A549 (cell line): ENCODE data around the gene MYLK2. TPM values are rescaled to one million over a fixed set of nuclear protein-coding genes. Genes with fewer than 3 reads are reported as not detected.
"Not testable (repeated sequence)": the region's sequence is repeated elsewhere in the genome, so short reads cannot be mapped to it uniquely, and the experiment has no call there.

Experiments
- ATAC-seq, 2 experiments: fragments of 200-7000 bp in 1 of 2; fragments of >200 bp in 1 of 2; cut with Nextera tagmentation in 1 of 2; cut with Tn5 transposase in 1 of 2; 3 replicates each; pipeline versions ENCODE4 v1.8.0 to v1.9.1; 2018 to 2020; ENCODE audit warnings: mild to moderate bottlenecking in 1 of 2, moderate library complexity in 1 of 2
- CTCF ChIA-PET: fragments of 300-600 bp; sonication (Branson Sonifier 250); formaldehyde crosslinking; extraction: SDS; loops from one replicate; lab custom pipeline; 2021; ENCODE audit warnings: antibody characterized with exemption, inconsistent platforms; lab: Yijun Ruan, JAX
- POLR2A ChIA-PET: fragments of 350-600 bp; formaldehyde crosslinking; extraction: SDS; loops from one replicate; lab custom pipeline; 2021; ENCODE audit warnings: antibody characterized with exemption, inconsistent platforms; lab: Yijun Ruan, JAX
- DNase-seq, 2 experiments: peaks; one replicate each; pipeline versions ENCODE4 v3.0.0 to v3.0.0-alpha.2; 2011 to 2016; ENCODE audit warnings: low read depth in 1 of 2, low spot score in 1 of 2
- FAIRE-seq: peaks from 2 replicates; lab custom pipeline; 2011; peaks lifted over from hg19 to GRCh38; lab: Jason Lieb, UNC
- H3K27ac ChIP-seq, 2 experiments: fragments of >200 bp; sonication (Bioruptor Twin); formaldehyde crosslinking; 3 replicates each; pipeline ENCODE4 v1.5.1; 2016 to 2017
- H3K4me1 ChIP-seq: fragments of >200 bp; sonication (Bioruptor Twin); formaldehyde crosslinking; 3 replicates; pipeline ENCODE4 v1.6.1; 2016
- H3K4me2 ChIP-seq: fragments of >200 bp; sonication (Bioruptor Twin); formaldehyde crosslinking; 3 replicates; pipeline ENCODE4 v1.6.1; 2016
- H3K4me3 ChIP-seq: fragments of >200 bp; sonication (Bioruptor Twin); formaldehyde crosslinking; 3 replicates; pipeline ENCODE4 v1.5.1; 2016
- H3K9me3 ChIP-seq: fragments of >200 bp; sonication (Bioruptor Twin); formaldehyde crosslinking; 3 replicates; pipeline ENCODE4 v1.6.1; 2016
- CEBPB ChIP-seq, 2 experiments: fragments of >200 bp in 1 of 2; sonication (Bioruptor Twin) in 1 of 2; formaldehyde crosslinking in 1 of 2; IDR thresholded peaks; 2 replicates each; pipeline ENCODE4 v1.6.1; 2012 to 2016
- CHD2 ChIP-seq: fragments of 150-350 bp; IDR thresholded peaks from 2 replicates; pipeline ENCODE4 v1.6.1; 2014; ENCODE audit warnings: low read length; ENCODE audit not compliant: partially characterized antibody
- CHD4 ChIP-seq: fragments of 200-600 bp; sonication (generic); IDR thresholded peaks from 2 replicates; pipeline ENCODE4 v1.6.1; 2016; ENCODE audit warnings: antibody characterized with exemption, mild to moderate bottlenecking, borderline replicate concordance
- CTCF ChIP-seq: fragments of >200 bp; sonication (Bioruptor Twin); formaldehyde crosslinking; IDR thresholded peaks from 3 replicates; pipeline ENCODE4 v1.5.1; 2016
- EHF ChIP-seq: fragments of 250-450 bp; sonication (Bioruptor Pico); IDR thresholded peaks from 2 replicates; pipeline ENCODE4 v1.5.0; 2020; ENCODE audit warnings: mild to moderate bottlenecking
- FOSB ChIP-seq: fragments of 250-450 bp; sonication (Bioruptor Pico); IDR thresholded peaks from 2 replicates; pipeline ENCODE4 v1.5.0; 2020; ENCODE audit warnings: mild to moderate bottlenecking, moderate library complexity
- FOSL2 ChIP-seq, 2 experiments: fragments of 450-650 bp in 1 of 2; fragments of >200 bp in 1 of 2; sonication (Bioruptor Twin) in 1 of 2; formaldehyde crosslinking; IDR thresholded peaks; 2 replicates each; pipeline versions ENCODE4 v1.5.0 to v1.6.1; 2016 to 2020; ENCODE audit warnings: mild to moderate bottlenecking in 1 of 2, moderate library complexity in 1 of 2
- HES2 ChIP-seq: fragments of >200 bp; sonication (Bioruptor Twin); formaldehyde crosslinking; IDR thresholded peaks from 2 replicates; pipeline ENCODE4 v1.6.1; 2016
- HMGXB4 ChIP-seq: fragments of 250-450 bp; sonication (Bioruptor Pico); IDR thresholded peaks from 2 replicates; pipeline ENCODE4 v1.5.0; 2021; ENCODE audit warnings: mild to moderate bottlenecking, moderate library complexity, borderline replicate concordance
- JUN ChIP-seq, 2 experiments: fragments of >200 bp; sonication (Bioruptor Twin); formaldehyde crosslinking; IDR thresholded peaks; 2 replicates in 1 of 2; 3 replicates in 1 of 2; pipeline ENCODE4 v1.6.1; 2016 to 2017
- KDM5A ChIP-seq: fragments of 200-600 bp; sonication (generic); IDR thresholded peaks from 2 replicates; pipeline ENCODE4 v1.6.1; 2016; ENCODE audit warnings: antibody characterized with exemption, mild to moderate bottlenecking
- MYC ChIP-seq: IDR thresholded peaks from 2 replicates; pipeline ENCODE4 v1.6.1; 2012; ENCODE audit warnings: mild to moderate bottlenecking, inconsistent platforms, low read length, improper control_type of control experiment, borderline replicate concordance
- NFE2L2 ChIP-seq: fragments of 150-350 bp; conservative IDR thresholded peaks from 2 replicates; pipeline ENCODE4 v1.6.1; 2014; ENCODE audit warnings: low read length
- RAD21 ChIP-seq, 2 experiments: fragments of >200 bp in 1 of 2; sonication (Bioruptor Twin) in 1 of 2; formaldehyde crosslinking in 1 of 2; IDR thresholded peaks in 1 of 2; conservative IDR thresholded peaks in 1 of 2; 2 replicates in 1 of 2; 3 replicates in 1 of 2; pipeline ENCODE4 v1.6.1; 2012 to 2018; ENCODE audit warnings: inconsistent platforms in 1 of 2
- RCOR1 ChIP-seq: fragments of 150-350 bp; IDR thresholded peaks from 2 replicates; pipeline ENCODE4 v1.6.1; 2014; ENCODE audit warnings: antibody characterized with exemption, low read length, low read depth
- SMC3 ChIP-seq: fragments of >200 bp; sonication (Bioruptor Twin); formaldehyde crosslinking; IDR thresholded peaks from 3 replicates; pipeline ENCODE4 v1.6.1; 2018; ENCODE audit warnings: inconsistent platforms
- SREBF2 ChIP-seq: fragments of 450-650 bp; IDR thresholded peaks from 2 replicates; pipeline ENCODE4 v1.6.1; 2014; ENCODE audit warnings: mild to moderate bottlenecking, moderate library complexity
- TP53 ChIP-seq: fragments of 250-450 bp; sonication (Bioruptor Pico); IDR thresholded peaks from 2 replicates; pipeline ENCODE4 v1.5.0; 2021; ENCODE audit warnings: mild to moderate bottlenecking, moderate library complexity
- ZC3H11A ChIP-seq: fragments of 450-650 bp; IDR thresholded peaks from 2 replicates; pipeline ENCODE4 v1.6.1; 2014; ENCODE audit warnings: antibody characterized with exemption, mild to moderate bottlenecking
- ZFP36 ChIP-seq: fragments of 450-650 bp; IDR thresholded peaks from 2 replicates; pipeline ENCODE4 v1.6.1; 2014; ENCODE audit warnings: borderline replicate concordance; ENCODE audit not compliant: partially characterized antibody
- WGBS: methylation state at CpG from one replicate; pipeline ENCODE4 v1.1.6; 2017; ENCODE audit errors: missing lambda C conversion rate; 5-methylcytosine and 5-hydroxymethylcytosine counted together
- polyA plus RNA-seq, 4 experiments: library from polyadenylated mRNA; depleted of rRNA in 3 of 4; stranded (reverse); fragments of >200 nt; fragmentation: RNase III in 1 of 4; extraction: RNeasy Plus Mini Kit Qiagen cat#74134 plus additional on column Dnase treatment in 1 of 4; gene quantifications; 2 replicates in 3 of 4; 3 replicates in 1 of 4; pipeline ENCODE4 v1.2.3, GENCODE V29; 2011 to 2017

Gene MYLK2
- polyA plus RNA-seq, 2 of the 4 experiments (the other 2 are of a cell fraction): 0.09 to 0.36 TPM

- Histone ChIP-seq H3K4me1 (peaks cover 22% of the 10 kb centered on the region; the same call in 2 of the 3 replicates), H3K9me3 (no peaks in the 10 kb centered on the region)
- no peak for DNase-seq
- TF ChIP-seq MYC: no peak
- no peak for TF ChIP-seq FOSL2 (IDR thresholded peaks at IDR 0.05)
- TF ChIP-seq FOSL2 (CRISPR knock-in tag; IDR thresholded peaks at IDR 0.05): no peak
- no peak for TF ChIP-seq SREBF2
- TF ChIP-seq CHD2: no peak
- no peak for TF ChIP-seq RAD21 (conservative IDR thresholded peaks at IDR 0.05 in 1 of 2, IDR thresholded peaks at IDR 0.05 in 1 of 2)
- TF ChIP-seq SMC3: no peak
- no peak for TF ChIP-seq CTCF
- no peak for TF ChIP-seq EHF (CRISPR knock-in tag)
- TF ChIP-seq FOSB (CRISPR knock-in tag): no peak
- no peak for TF ChIP-seq ZC3H11A
- no peak for TF ChIP-seq ZFP36
- no peak for TF ChIP-seq RCOR1
- no peak for TF ChIP-seq NFE2L2
- TF ChIP-seq TP53: no peak
- no peak for TF ChIP-seq HMGXB4 (CRISPR knock-in tag)
- no peak for TF ChIP-seq CHD4
- TF ChIP-seq JUN (IDR thresholded peaks at IDR 0.05): no peak
- no peak for TF ChIP-seq KDM5A
- TF ChIP-seq, all 56 proteins: peak for 0
- WGBS: 63% methylated on average over 2 of the region's 2 CpGs
- CTCF ChIA-PET: interaction anchor here (0.7 to 6.8 kb wide), 6 partner anchors 10 to 204 kb away, joined by 3 to 80 read pairs (median 12); partner anchors contain the start of gene PDRG1
- no peak overlapping the region for H3K4me2 ChIP-seq
- POLR2A ChIA-PET: no interaction called here
- no peak overlapping the region for H3K27ac ChIP-seq
- no peak for FAIRE-seq
- no peak for ATAC-seq
- H3K4me3 ChIP-seq: no peak overlapping the region
Measured at GRCh38 chr20:31827059-31827458, 7.9 kb downstream of the MYLK2 start.

- CTCF ChIA-PET: interaction anchor here (0.7 to 6.8 kb wide), 5 partner anchors 19 to 229 kb away, joined by 4 to 80 read pairs (median 25); no protein-coding TSS in a partner anchor
- H3K9me3 ChIP-seq, POLR2A ChIA-PET, H3K4me2 ChIP-seq, H3K27ac ChIP-seq, DNase-seq, H3K4me3 ChIP-seq, ATAC-seq, FAIRE-seq: not testable (repeated sequence)
- 95% methylated on average over 11 of the region's 11 CpGs for WGBS
- H3K4me1 ChIP-seq: peaks cover 16% of the 10 kb centered on the region; the same call in 1 of the 3 replicates
Measured at GRCh38 chr20:31828016-31828415, 8.9 kb downstream of the MYLK2 start.

GRCh38 chr20:31829731-31830130 lies 10.6 kb downstream of the MYLK2 start:
- Histone ChIP-seq H3K4me3 (no peak overlapping the region), H3K4me1 (peaks cover 6% of the 10 kb centered on the region; the same call in 1 of the 3 replicates), H3K9me3 (no peaks in the 10 kb centered on the region), H3K27ac (no peak overlapping the region), H3K4me2 (no peak overlapping the region)
- TF ChIP-seq CEBPB (IDR thresholded peaks at IDR 0.05) (no peak), HES2 (no peak)
- WGBS: 87% methylated on average over 6 of the region's 6 CpGs
- ATAC-seq (no peak), DNase-seq (no peak), FAIRE-seq (no peak)
- ChIA-PET CTCF (interaction anchor here (0.8 to 10.8 kb wide), 8 partner anchors 8 to 201 kb away, joined by 3 to 125 read pairs (median 4); partner anchors contain the start of gene FOXS1), POLR2A (no interaction called here)
